Subcutaneous abdominal adipose tissue (tissue), 5 donors: ENCODE results near the gene CEL.
"Not testable (repeated sequence)": the region's sequence is repeated elsewhere in the genome, so short reads cannot be mapped to it uniquely, and the experiment has no call there.

Experiments used
- H3K27ac ChIP-seq: one replicate; pipeline ENCODE4 v1.7.0; 2013; ENCODE audit warnings: low read depth, mild to moderate bottlenecking, inconsistent platforms, low read length, moderate library complexity
- H3K27me3 ChIP-seq, 5 donors: one replicate each; pipeline ENCODE4 v1.7.0; 2013; ENCODE audit warnings: low read length in 5 of 5, inconsistent platforms in 1 of 5; ENCODE audit not compliant: control insufficient read depth in 5 of 5, insufficient read depth in 4 of 5
- H3K36me3 ChIP-seq, 5 donors: one replicate each; pipeline ENCODE4 v1.7.0; 2013; ENCODE audit warnings: low read length in 5 of 5; ENCODE audit not compliant: control insufficient read depth in 5 of 5, insufficient read depth in 5 of 5
- H3K4me1 ChIP-seq, 5 donors: one replicate each; pipeline ENCODE4 v1.7.0; 2013; ENCODE audit warnings: low read length in 5 of 5, mild to moderate bottlenecking in 3 of 5, moderate library complexity in 1 of 5; ENCODE audit not compliant: control insufficient read depth in 5 of 5, insufficient read depth in 5 of 5
- H3K4me3 ChIP-seq, 5 donors: one replicate each; pipeline ENCODE4 v1.7.0; 2013; ENCODE audit warnings: low read length in 5 of 5, low read depth in 1 of 5
- H3K9ac ChIP-seq, 5 donors: one replicate each; pipeline ENCODE4 v1.7.0; 2013; ENCODE audit warnings: low read length in 5 of 5, mild to moderate bottlenecking in 4 of 5, moderate library complexity in 3 of 5
- H3K9me3 ChIP-seq, 5 donors: one replicate each; pipeline ENCODE4 v1.7.0; 2013; ENCODE audit warnings: low read length in 5 of 5; ENCODE audit not compliant: control insufficient read depth in 5 of 5
- donor health status: healthy.
- donor health status: healthy.
- donor health status: healthy.
- donor health status: healthy.
- donor health status: healthy.

Gene CEL

GRCh38 chr9:133071484-133072150, 9.8 kb downstream of the CEL start:
- Histone ChIP-seq H3K4me3 (no peak overlapping the region), H3K36me3 (peaks cover 0 to 2% (median 0%) of the 10 kb centered on the region in 5 donors), H3K9me3 (no peaks in the 10 kb centered on the region), H3K9ac (no peak overlapping the region), H3K27ac (no peak overlapping the region), H3K27me3 (no peaks in the 10 kb centered on the region), H3K4me1 (no peaks in the 10 kb centered on the region)

- not testable (repeated sequence) for H3K4me1 ChIP-seq, H3K9ac ChIP-seq, H3K27ac ChIP-seq, H3K4me3 ChIP-seq, H3K9me3 ChIP-seq, H3K27me3 ChIP-seq, H3K36me3 ChIP-seq
Measured at GRCh38 chr9:133072210-133072609, 10.4 kb downstream of the CEL start.

GRCh38 chr9:133073086-133074014, 11.6 kb downstream of the CEL start:
- no peaks in the 10 kb centered on the region for H3K27me3 ChIP-seq
- no peak overlapping the region for H3K9ac ChIP-seq
- no peak overlapping the region for H3K4me3 ChIP-seq
- H3K9me3 ChIP-seq = no peaks in the 10 kb centered on the region
- no peak overlapping the region for H3K27ac ChIP-seq
- H3K36me3 ChIP-seq = no peaks in the 10 kb centered on the region
- no peaks in the 10 kb centered on the region for H3K4me1 ChIP-seq

- Histone ChIP-seq H3K4me3 (no peak overlapping the region), H3K9ac (no peak overlapping the region)
Measured at GRCh38 chr9:133074111-133074651, 12.4 kb downstream of the CEL start.

GRCh38 chr9:133075925-133076630, 14.3 kb downstream of the CEL start:
- Histone ChIP-seq H3K4me1 (no peaks in the 10 kb centered on the region), H3K9me3 (no peaks in the 10 kb centered on the region), H3K36me3 (no peaks in the 10 kb centered on the region), H3K27me3 (peaks cover 0 to 3% (median 0%) of the 10 kb centered on the region in 5 donors), H3K9ac (no peak overlapping the region), H3K27ac (no peak overlapping the region), H3K4me3 (no peak overlapping the region)

More at GRCh38 chr9:133074111-133074651, 12.4 kb downstream of the CEL start:
- H3K27ac ChIP-seq = no peak overlapping the region
- H3K4me1 ChIP-seq = no peaks in the 10 kb centered on the region
- no peaks in the 10 kb centered on the region for H3K36me3 ChIP-seq
- H3K9me3 ChIP-seq = no peaks in the 10 kb centered on the region
- H3K27me3 ChIP-seq = no peaks in the 10 kb centered on the region

- Histone ChIP-seq H3K9me3 (no peaks in the 10 kb centered on the region), H3K4me3 (no peak overlapping the region), H3K27ac (no peak overlapping the region), H3K36me3 (no peaks in the 10 kb centered on the region), H3K27me3 (peaks cover 0 to 3% (median 0%) of the 10 kb centered on the region in 5 donors), H3K4me1 (no peaks in the 10 kb centered on the region), H3K9ac (no peak overlapping the region)
Measured at GRCh38 chr9:133076691-133077090, 14.9 kb downstream of the CEL start.

GRCh38 chr9:133078486-133078885, 16.7 kb downstream of the CEL start:
- H3K27me3 ChIP-seq = peaks cover 0 to 3% (median 0%) of the 10 kb centered on the region in 5 donors
- H3K9ac ChIP-seq = no peak overlapping the region
- no peak overlapping the region for H3K27ac ChIP-seq
- H3K9me3 ChIP-seq = no peaks in the 10 kb centered on the region
- H3K4me1 ChIP-seq = no peaks in the 10 kb centered on the region
- H3K36me3 ChIP-seq = no peaks in the 10 kb centered on the region
- H3K4me3 ChIP-seq = no peak overlapping the region

- Histone ChIP-seq H3K36me3 (no peaks in the 10 kb centered on the region), H3K9ac (no peak overlapping the region), H3K4me3 (no peak overlapping the region), H3K27ac (no peak overlapping the region), H3K9me3 (no peaks in the 10 kb centered on the region), H3K4me1 (no peaks in the 10 kb centered on the region), H3K27me3 (peaks cover 0 to 3% (median 0%) of the 10 kb centered on the region in 5 donors)
Measured at GRCh38 chr9:133080161-133080560, 18.4 kb downstream of the CEL start.

GRCh38 chr9:133080786-133081779, 19.3 kb downstream of the CEL start:
- H3K9ac ChIP-seq, H3K27ac ChIP-seq, H3K4me1 ChIP-seq, H3K36me3 ChIP-seq, H3K9me3 ChIP-seq, H3K27me3 ChIP-seq, H3K4me3 ChIP-seq: not testable (repeated sequence)
